GM21367 (cell line): Measurements from ENCODE around the gene GTPBP1.

Source experiments
- ATAC-seq: cut with Tn5 transposase; IDR thresholded peaks from one replicate; pipeline ENCODE4 v1.9.1; 2021; ENCODE audit not compliant: unreplicated experiment

Gene GTPBP1

GRCh38 chr22:38700789-38701628 lies 4.7 kb upstream of the GTPBP1 start, which contains the start of gene JOSD1:
JOSD1 (minus strand) TSS chr22:38700943; CDS start chr22:38699987, 956 bp downstream.
- peak; percentile 24 for ATAC-seq

GRCh38 chr22:38704654-38705234 lies 1.0 kb upstream of the GTPBP1 start:
- no peak for ATAC-seq

GRCh38 chr22:38706101-38706900 lies 557 bp downstream of the GTPBP1 start:
- peak; percentile 4 for ATAC-seq

GRCh38 chr22:38706901-38707195 lies 1.1 kb downstream of the GTPBP1 start:
- ATAC-seq, result no peak

GRCh38 chr22:38707346-38707745 lies 1.6 kb downstream of the GTPBP1 start:
- ATAC-seq, result no peak

- no peak for ATAC-seq
These were observed 2.2 kb downstream of the GTPBP1 start for GRCh38 chr22:38707984-38708383.

GRCh38 chr22:38709306-38709705 lies 3.6 kb downstream of the GTPBP1 start:
- ATAC-seq, result no peak

GRCh38 chr22:38710351-38710750 lies 4.6 kb downstream of the GTPBP1 start:
- no peak for ATAC-seq

- no peak for ATAC-seq
These were observed 5.1 kb downstream of the GTPBP1 start for GRCh38 chr22:38710866-38711265.

- ATAC-seq, result no peak
These were observed 6.9 kb downstream of the GTPBP1 start for GRCh38 chr22:38712486-38713207.

- ATAC-seq, result no peak
These were observed 8.2 kb downstream of the GTPBP1 start for GRCh38 chr22:38713921-38714320.

- no peak for ATAC-seq
These were observed 9.5 kb downstream of the GTPBP1 start for GRCh38 chr22:38715176-38715764.

GRCh38 chr22:38715852-38716251 lies 10.1 kb downstream of the GTPBP1 start:
- no peak for ATAC-seq

- no peak for ATAC-seq
These were observed 10.5 kb downstream of the GTPBP1 start for GRCh38 chr22:38716271-38716670.

GRCh38 chr22:38716826-38717225 lies 11.1 kb downstream of the GTPBP1 start:
- no peak for ATAC-seq

- no peak for ATAC-seq
These were observed 11.5 kb downstream of the GTPBP1 start for GRCh38 chr22:38717244-38717643.

GRCh38 chr22:38718414-38718813 lies 12.7 kb downstream of the GTPBP1 start:
- no peak for ATAC-seq

- no peak for ATAC-seq
These were observed 13.5 kb downstream of the GTPBP1 start for GRCh38 chr22:38719196-38719595.

GRCh38 chr22:38720350-38720749 lies 14.6 kb downstream of the GTPBP1 start:
- no peak for ATAC-seq

- ATAC-seq, result no peak
These were observed 15.8 kb downstream of the GTPBP1 start for GRCh38 chr22:38721551-38721950.

GRCh38 chr22:38724176-38724575 lies 18.4 kb downstream of the GTPBP1 start:
- ATAC-seq, result no peak
